Liver (tissue), 9 donors: ENCODE results near the gene SEZ6L. TPM values are rescaled to one million over a fixed set of nuclear protein-coding genes. Genes with fewer than 3 reads are reported as not detected.

Source experiments
- DNase-seq: peaks from one replicate; pipeline ENCODE4 v3.0.0-alpha.2; 2017; ENCODE audit warnings: low spot score
- H3K27ac ChIP-seq, 2 donors: one replicate each; pipeline ENCODE4 v1.7.0; 2013; ENCODE audit warnings: inconsistent platforms in 2 of 2, low read length in 2 of 2, control low read depth in 1 of 2, low read depth in 1 of 2, mild to moderate bottlenecking in 1 of 2
- H3K27me3 ChIP-seq, 4 donors: one replicate each; pipeline versions ENCODE4 v1.6.1 to v1.7.0; 2013; ENCODE audit warnings: low read length in 3 of 4, inconsistent platforms in 1 of 4, mild to moderate bottlenecking in 1 of 4, moderate library complexity in 1 of 4; ENCODE audit not compliant: control insufficient read depth in 4 of 4, insufficient read depth in 4 of 4
- H3K36me3 ChIP-seq, 4 donors: one replicate each; pipeline versions ENCODE4 v1.6.1 to v1.7.0; 2013; ENCODE audit warnings: low read length in 3 of 4, mild to moderate bottlenecking in 3 of 4, low read depth in 1 of 4, moderate library complexity in 1 of 4; ENCODE audit not compliant: control insufficient read depth in 4 of 4, insufficient read depth in 3 of 4
- H3K4me1 ChIP-seq, 4 donors: one replicate each; pipeline versions ENCODE4 v1.6.1 to v1.7.0; 2013; ENCODE audit warnings: low read length in 3 of 4, mild to moderate bottlenecking in 3 of 4, moderate library complexity in 1 of 4; ENCODE audit not compliant: control insufficient read depth in 4 of 4, insufficient read depth in 4 of 4
- H3K4me3 ChIP-seq, 3 donors: one replicate each; pipeline versions ENCODE4 v1.6.1 to v1.7.0; 2013; ENCODE audit warnings: low read length in 3 of 3, control low read depth in 1 of 3, low read depth in 1 of 3, mild to moderate bottlenecking in 1 of 3
- H3K9ac ChIP-seq, 2 donors: one replicate each; pipeline ENCODE4 v1.7.0; 2013; ENCODE audit warnings: low read length in 2 of 2, mild to moderate bottlenecking in 2 of 2, moderate library complexity in 2 of 2, control low read depth in 1 of 2, low read depth in 1 of 2
- H3K9me3 ChIP-seq, 4 donors: one replicate each; pipeline versions ENCODE4 v1.6.1 to v1.7.0; 2013; ENCODE audit warnings: low read length in 3 of 4; ENCODE audit not compliant: control insufficient read depth in 4 of 4
- ATF3 ChIP-seq: IDR thresholded peaks from 2 replicates; pipeline ENCODE4 v1.6.1; 2016; ENCODE audit warnings: antibody characterized with exemption
- CTCF ChIP-seq: fragments of 150-350 bp; IDR thresholded peaks from 2 replicates; pipeline ENCODE4 v1.5.1; 2017; ENCODE audit warnings: improper control_type of control experiment, low read depth, low read length; ENCODE audit not compliant: missing input control
- EGR1 ChIP-seq, 2 donors: IDR thresholded peaks; 2 replicates each; pipeline ENCODE4 v1.6.1; 2016 to 2018; ENCODE audit warnings: antibody characterized with exemption in 2 of 2, low read depth in 2 of 2
- FOXA1 ChIP-seq: IDR thresholded peaks from 2 replicates; pipeline ENCODE4 v1.6.1; 2016; ENCODE audit warnings: antibody characterized with exemption
- FOXA2 ChIP-seq: IDR thresholded peaks from 2 replicates; pipeline ENCODE4 v1.6.1; 2016; ENCODE audit warnings: antibody characterized with exemption
- GABPA ChIP-seq, 2 donors: IDR thresholded peaks in 1 of 2; conservative IDR thresholded peaks in 1 of 2; 2 replicates each; pipeline ENCODE4 v1.6.1; 2016; ENCODE audit warnings: antibody characterized with exemption in 2 of 2, mild to moderate bottlenecking in 1 of 2, moderate library complexity in 1 of 2
- HNF4A ChIP-seq, 2 donors: conservative IDR thresholded peaks; 2 replicates each; pipeline ENCODE4 v1.6.1; 2016; ENCODE audit warnings: antibody characterized with exemption in 2 of 2, mild to moderate bottlenecking in 2 of 2
- HNF4G ChIP-seq: IDR thresholded peaks from 2 replicates; pipeline ENCODE4 v1.6.1; 2016; ENCODE audit warnings: antibody characterized with exemption
- JUND ChIP-seq, 2 donors: IDR thresholded peaks; 2 replicates each; pipeline ENCODE4 v1.6.1; 2016; ENCODE audit warnings: antibody characterized with exemption in 2 of 2
- MAX ChIP-seq: IDR thresholded peaks from 2 replicates; pipeline ENCODE4 v1.6.1; 2016; ENCODE audit warnings: antibody characterized with exemption
- NR2F2 ChIP-seq: IDR thresholded peaks from 2 replicates; pipeline ENCODE4 v1.6.1; 2016; ENCODE audit warnings: antibody characterized with exemption
- RAD21 ChIP-seq, 2 donors: IDR thresholded peaks; 2 replicates each; pipeline ENCODE4 v1.6.1; 2016; ENCODE audit warnings: antibody characterized with exemption in 2 of 2, mild to moderate bottlenecking in 2 of 2
- RXRA ChIP-seq, 2 donors: IDR thresholded peaks; 2 replicates each; pipeline ENCODE4 v1.6.1; 2017 to 2018; ENCODE audit warnings: antibody characterized with exemption in 2 of 2, mild to moderate bottlenecking in 1 of 2
- SP1 ChIP-seq: IDR thresholded peaks from 2 replicates; pipeline ENCODE4 v1.6.1; 2018; ENCODE audit warnings: antibody characterized with exemption, mild to moderate bottlenecking
- TAF1 ChIP-seq: conservative IDR thresholded peaks from 2 replicates; pipeline ENCODE4 v1.6.1; 2016; ENCODE audit warnings: antibody characterized with exemption, mild to moderate bottlenecking
- YY1 ChIP-seq: IDR thresholded peaks from 2 replicates; pipeline ENCODE4 v1.6.1; 2016; ENCODE audit warnings: antibody characterized with exemption, mild to moderate bottlenecking
- ZBTB33 ChIP-seq: IDR thresholded peaks from 2 replicates; pipeline ENCODE4 v1.6.1; 2016; ENCODE audit warnings: antibody characterized with exemption
- WGBS: extraction: QIAGEN DNeasy Blood & Tissue Kit; methylation state at CpG from one replicate; pipeline ENCODE4 v1.1.7; 2013; 5-methylcytosine and 5-hydroxymethylcytosine counted together
- polyA plus RNA-seq, 2 donors: library from polyadenylated mRNA; stranded (reverse) in 1 of 2; unstranded in 1 of 2; fragments of 200-250 nt in 1 of 2; fragments of >200 nt in 1 of 2; fragmentation: Nextera tagmentation in 1 of 2; extraction: Ambion mirVana in 1 of 2; gene quantifications; one replicate each; pipeline versions ENCODE4 v1.2.1 to v1.2.3, GENCODE V29; 2013 to 2015
- total RNA-seq, 2 donors: library from RNA; depleted of rRNA; stranded (reverse); fragments of >200 nt; gene quantifications; one replicate each; pipeline ENCODE4 v1.2.3, GENCODE V29; 2014
- TF ChIP-seq, protein P1 (sequence below): IDR thresholded peaks from 2 replicates; pipeline ENCODE4 v1.6.1; 2016; ENCODE audit warnings: antibody characterized with exemption, mild to moderate bottlenecking
- donor health status: healthy.
- donor health status: healthy.
- donor health status: healthy.
- donor health status: healthy.
- donor health status: healthy.

SEZ6L gene
- total and polyA plus RNA-seq, 4 donors: under 0.01 to 0.70 (median 0.08) TPM; not detected in 1

DNA sequence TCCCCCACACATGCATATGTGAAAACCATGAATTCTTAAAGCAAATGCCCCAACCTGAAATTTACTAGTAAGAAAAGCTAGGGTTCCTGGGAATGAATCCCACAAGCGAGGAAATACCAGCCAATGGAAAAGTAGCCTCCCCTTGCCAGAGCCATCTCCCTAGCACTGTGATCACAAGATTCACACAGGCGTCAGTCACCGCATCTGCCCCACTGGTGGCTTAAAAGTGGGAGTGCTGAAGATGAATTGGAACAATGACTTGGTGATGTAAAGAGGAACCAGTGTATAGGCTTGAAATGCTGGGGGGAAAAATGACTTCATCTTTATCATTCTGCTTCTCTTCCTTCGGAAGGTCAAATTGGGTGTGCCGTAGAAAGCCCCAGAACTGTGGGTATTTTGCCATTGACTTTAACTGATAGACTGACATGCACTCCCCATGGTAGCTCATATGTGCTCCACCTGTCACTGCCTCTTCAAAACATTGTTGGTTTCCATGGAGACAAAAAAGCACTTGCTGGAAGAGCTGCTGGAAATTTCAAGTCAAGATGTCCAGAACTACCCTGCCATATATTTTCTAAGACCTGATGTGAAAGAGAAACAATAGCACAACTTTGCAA, 240.6 kb downstream of the SEZ6L start:
- WGBS: 55% methylated on average over 5 of the region's 5 CpGs
- Histone ChIP-seq H3K4me1 (no peaks in the 10 kb centered on the region), H3K27me3 (peaks cover 0 to 15% (median 2%) of the 10 kb centered on the region in 4 donors), H3K4me3 (no peak overlapping the region), H3K36me3 (no peaks in the 10 kb centered on the region), H3K9me3 (peaks cover 2 to 5% (median 3%) of the 10 kb centered on the region in 4 donors), H3K27ac (no peak overlapping the region), H3K9ac (no peak overlapping the region)
- no peak for DNase-seq
- TF ChIP-seq MAX: no peak
- no peak for TF ChIP-seq FOXA2
- TF ChIP-seq, protein P1, sequence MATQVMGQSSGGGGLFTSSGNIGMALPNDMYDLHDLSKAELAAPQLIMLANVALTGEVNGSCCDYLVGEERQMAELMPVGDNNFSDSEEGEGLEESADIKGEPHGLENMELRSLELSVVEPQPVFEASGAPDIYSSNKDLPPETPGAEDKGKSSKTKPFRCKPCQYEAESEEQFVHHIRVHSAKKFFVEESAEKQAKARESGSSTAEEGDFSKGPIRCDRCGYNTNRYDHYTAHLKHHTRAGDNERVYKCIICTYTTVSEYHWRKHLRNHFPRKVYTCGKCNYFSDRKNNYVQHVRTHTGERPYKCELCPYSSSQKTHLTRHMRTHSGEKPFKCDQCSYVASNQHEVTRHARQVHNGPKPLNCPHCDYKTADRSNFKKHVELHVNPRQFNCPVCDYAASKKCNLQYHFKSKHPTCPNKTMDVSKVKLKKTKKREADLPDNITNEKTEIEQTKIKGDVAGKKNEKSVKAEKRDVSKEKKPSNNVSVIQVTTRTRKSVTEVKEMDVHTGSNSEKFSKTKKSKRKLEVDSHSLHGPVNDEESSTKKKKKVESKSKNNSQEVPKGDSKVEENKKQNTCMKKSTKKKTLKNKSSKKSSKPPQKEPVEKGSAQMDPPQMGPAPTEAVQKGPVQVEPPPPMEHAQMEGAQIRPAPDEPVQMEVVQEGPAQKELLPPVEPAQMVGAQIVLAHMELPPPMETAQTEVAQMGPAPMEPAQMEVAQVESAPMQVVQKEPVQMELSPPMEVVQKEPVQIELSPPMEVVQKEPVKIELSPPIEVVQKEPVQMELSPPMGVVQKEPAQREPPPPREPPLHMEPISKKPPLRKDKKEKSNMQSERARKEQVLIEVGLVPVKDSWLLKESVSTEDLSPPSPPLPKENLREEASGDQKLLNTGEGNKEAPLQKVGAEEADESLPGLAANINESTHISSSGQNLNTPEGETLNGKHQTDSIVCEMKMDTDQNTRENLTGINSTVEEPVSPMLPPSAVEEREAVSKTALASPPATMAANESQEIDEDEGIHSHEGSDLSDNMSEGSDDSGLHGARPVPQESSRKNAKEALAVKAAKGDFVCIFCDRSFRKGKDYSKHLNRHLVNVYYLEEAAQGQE: no peak
- no peak for TF ChIP-seq GABPA (IDR thresholded peaks at IDR 0.05 in 1 of 2, conservative IDR thresholded peaks at IDR 0.05 in 1 of 2)
- no peak for TF ChIP-seq HNF4G
- TF ChIP-seq SP1: no peak
- no peak for TF ChIP-seq YY1
- no peak for TF ChIP-seq ATF3
- no peak for TF ChIP-seq EGR1 (IDR thresholded peaks at IDR 0.05; ENCODE audit: low read depth in 2 of 2)
- TF ChIP-seq RXRA (IDR thresholded peaks at IDR 0.05): no peak
- TF ChIP-seq JUND (IDR thresholded peaks at IDR 0.05): no peak
- no peak for TF ChIP-seq ZBTB33
- no peak for TF ChIP-seq NR2F2
- no peak for TF ChIP-seq RAD21 (IDR thresholded peaks at IDR 0.05)
- no peak for TF ChIP-seq HNF4A (conservative IDR thresholded peaks at IDR 0.05)
- no peak for TF ChIP-seq FOXA1
- no peak for TF ChIP-seq TAF1
- no peak for TF ChIP-seq CTCF
